ENCODE results near the gene RASAL2.
A peak's percentile ranks its signal among the peaks of the same experiment; 100 is the strongest.
"Not testable (repeated sequence)": the region's sequence is repeated elsewhere in the genome, so short reads cannot be mapped to it uniquely, and the experiment has no call there.

The RASAL2 gene

GRCh38 chr1:178497903-178498478 lies 404.1 kb downstream of the RASAL2 start:
- DNase-seq, result no peak

- no peak for DNase-seq
Measured at GRCh38 chr1:178498896-178499675, 405.2 kb downstream of the RASAL2 start.

- no peak for DNase-seq
Measured at GRCh38 chr1:178500091-178500770, 406.3 kb downstream of the RASAL2 start.

- DNase-seq, result no peak
Measured at GRCh38 chr1:178500936-178501554, 407.1 kb downstream of the RASAL2 start.

- peak; percentile 14 to 35 for DNase-seq
Measured at GRCh38 chr1:178501705-178502329, 407.9 kb downstream of the RASAL2 start.

GRCh38 chr1:178502330-178502714 lies 408.4 kb downstream of the RASAL2 start:
- DNase-seq, result no peak

- DNase-seq, result no peak
Measured at GRCh38 chr1:178502856-178503255, 409.0 kb downstream of the RASAL2 start.

- DNase-seq, result not testable (repeated sequence)
Measured at GRCh38 chr1:178503316-178503715, 409.4 kb downstream of the RASAL2 start.

GRCh38 chr1:178503849-178504248 lies 409.9 kb downstream of the RASAL2 start:
- DNase-seq, result no peak

GRCh38 chr1:178504286-178504685 lies 410.4 kb downstream of the RASAL2 start:
- DNase-seq, result no peak

- DNase-seq, result no peak
Measured at GRCh38 chr1:178506177-178506576, 412.3 kb downstream of the RASAL2 start.

- no peak for DNase-seq
Measured at GRCh38 chr1:178506669-178507068, 412.8 kb downstream of the RASAL2 start.

GRCh38 chr1:178509414-178510007 lies 415.6 kb downstream of the RASAL2 start:
- DNase-seq, result no peak

- DNase-seq, result no peak
Measured at GRCh38 chr1:178510155-178510554, 416.3 kb downstream of the RASAL2 start.

- no peak for DNase-seq
Measured at GRCh38 chr1:178512566-178513277, 418.8 kb downstream of the RASAL2 start, which contains the start of gene TEX35. Gene TEX35 (plus strand): TSS chr1:178513109. CDS start chr1:178513189, 80 bp downstream.

GRCh38 chr1:178513278-178513983 lies 419.5 kb downstream of the RASAL2 start:
- DNase-seq, result no peak

GRCh38 chr1:178516110-178516509 lies 422.2 kb downstream of the RASAL2 start:
- no peak for DNase-seq

GRCh38 chr1:178518894-178519293 lies 425.0 kb downstream of the RASAL2 start:
- no peak for DNase-seq

- no peak for DNase-seq
Measured at GRCh38 chr1:178520803-178521202, 426.9 kb downstream of the RASAL2 start.

- no peak for DNase-seq
Measured at GRCh38 chr1:178521241-178521640, 427.3 kb downstream of the RASAL2 start.

- DNase-seq, result no peak
Measured at GRCh38 chr1:178527117-178527516, 433.2 kb downstream of the RASAL2 start.
